ENCODE measurements around the gene AKNA.
A peak's percentile ranks its signal among the peaks of the same experiment; 100 is the strongest.

AKNA gene

GRCh38 chr9:114387680-114388356, at the start of gene AKNA:
AKNA (minus strand) TSS chr9:114387982; CDS start chr9:114381333, 6,649 bp downstream.
- peak; percentile 73 for DNase-seq

- DNase-seq: no peak
Measured at GRCh38 chr9:114437401-114437893, 49.7 kb upstream of the AKNA start.

- DNase-seq: no peak
Measured at GRCh38 chr9:114434878-114435311, 47.1 kb upstream of the AKNA start.

- DNase-seq: no peak
Measured at GRCh38 chr9:114433720-114434255, 46.0 kb upstream of the AKNA start.

GRCh38 chr9:114433086-114433485, 45.3 kb upstream of the AKNA start:
- no peak for DNase-seq

GRCh38 chr9:114432323-114433067, 44.7 kb upstream of the AKNA start:
- DNase-seq: no peak

GRCh38 chr9:114431770-114432169, 44.0 kb upstream of the AKNA start:
- DNase-seq: no peak

- DNase-seq: no peak
Measured at GRCh38 chr9:114431003-114431402, 43.2 kb upstream of the AKNA start.

GRCh38 chr9:114430457-114430856, 42.7 kb upstream of the AKNA start:
- no peak for DNase-seq

- DNase-seq: no peak
Measured at GRCh38 chr9:114429488-114429887, 41.7 kb upstream of the AKNA start.

GRCh38 chr9:114428466-114428865, 40.7 kb upstream of the AKNA start:
- no peak for DNase-seq

- DNase-seq: no peak
Measured at GRCh38 chr9:114427644-114428043, 39.9 kb upstream of the AKNA start.

- no peak for DNase-seq
Measured at GRCh38 chr9:114426046-114426948, 38.5 kb upstream of the AKNA start.

- DNase-seq: no peak
Measured at GRCh38 chr9:114425126-114425525, 37.3 kb upstream of the AKNA start.

- DNase-seq: no peak
Measured at GRCh38 chr9:114424126-114424525, 36.3 kb upstream of the AKNA start.

- DNase-seq: no peak
Measured at GRCh38 chr9:114423181-114423580, 35.4 kb upstream of the AKNA start.

GRCh38 chr9:114421147-114421546, 33.4 kb upstream of the AKNA start:
- DNase-seq: no peak

GRCh38 chr9:114419796-114420195, 32.0 kb upstream of the AKNA start:
- DNase-seq: no peak

- DNase-seq: no peak
Measured at GRCh38 chr9:114418053-114418452, 30.3 kb upstream of the AKNA start.

- no peak for DNase-seq
Measured at GRCh38 chr9:114417511-114417910, 29.7 kb upstream of the AKNA start.

GRCh38 chr9:114416906-114417305, 29.1 kb upstream of the AKNA start:
- no peak for DNase-seq

- DNase-seq: no peak
Measured at GRCh38 chr9:114416290-114416689, 28.5 kb upstream of the AKNA start.

GRCh38 chr9:114414346-114414745, 26.6 kb upstream of the AKNA start:
- no peak for DNase-seq

Measured in NK-92 treated with Interleukin-12 subunit alpha and Interleukin-12 subunit beta, amount 100 ng/mL, for 24 hours (cell line).